AG10803 (cell line): ENCODE results near the gene THSD1.

ENCODE experiments used
- DNase-seq: peaks from one replicate; pipeline ENCODE4 v3.0.0; 2010; ENCODE audit warnings: low read depth
- H3K4me3 ChIP-seq: 2 replicates; pipeline ENCODE4 v1.5.1; 2011; ENCODE audit warnings: mild to moderate bottlenecking, low read length, control low read depth
- TF ChIP-seq, protein P1 (sequence below): conservative IDR thresholded peaks from 2 replicates; pipeline ENCODE4 v1.5.1; 2011; ENCODE audit warnings: mild to moderate bottlenecking, low read length, control low read depth, inconsistent platforms

Gene THSD1, protein sequence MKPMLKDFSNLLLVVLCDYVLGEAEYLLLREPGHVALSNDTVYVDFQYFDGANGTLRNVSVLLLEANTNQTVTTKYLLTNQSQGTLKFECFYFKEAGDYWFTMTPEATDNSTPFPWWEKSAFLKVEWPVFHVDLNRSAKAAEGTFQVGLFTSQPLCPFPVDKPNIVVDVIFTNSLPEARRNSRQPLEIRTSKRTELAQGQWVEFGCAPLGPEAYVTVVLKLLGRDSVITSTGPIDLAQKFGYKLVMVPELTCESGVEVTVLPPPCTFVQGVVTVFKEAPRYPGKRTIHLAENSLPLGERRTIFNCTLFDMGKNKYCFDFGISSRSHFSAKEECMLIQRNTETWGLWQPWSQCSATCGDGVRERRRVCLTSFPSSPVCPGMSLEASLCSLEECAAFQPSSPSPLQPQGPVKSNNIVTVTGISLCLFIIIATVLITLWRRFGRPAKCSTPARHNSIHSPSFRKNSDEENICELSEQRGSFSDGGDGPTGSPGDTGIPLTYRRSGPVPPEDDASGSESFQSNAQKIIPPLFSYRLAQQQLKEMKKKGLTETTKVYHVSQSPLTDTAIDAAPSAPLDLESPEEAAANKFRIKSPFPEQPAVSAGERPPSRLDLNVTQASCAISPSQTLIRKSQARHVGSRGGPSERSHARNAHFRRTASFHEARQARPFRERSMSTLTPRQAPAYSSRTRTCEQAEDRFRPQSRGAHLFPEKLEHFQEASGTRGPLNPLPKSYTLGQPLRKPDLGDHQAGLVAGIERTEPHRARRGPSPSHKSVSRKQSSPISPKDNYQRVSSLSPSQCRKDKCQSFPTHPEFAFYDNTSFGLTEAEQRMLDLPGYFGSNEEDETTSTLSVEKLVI

DNA sequence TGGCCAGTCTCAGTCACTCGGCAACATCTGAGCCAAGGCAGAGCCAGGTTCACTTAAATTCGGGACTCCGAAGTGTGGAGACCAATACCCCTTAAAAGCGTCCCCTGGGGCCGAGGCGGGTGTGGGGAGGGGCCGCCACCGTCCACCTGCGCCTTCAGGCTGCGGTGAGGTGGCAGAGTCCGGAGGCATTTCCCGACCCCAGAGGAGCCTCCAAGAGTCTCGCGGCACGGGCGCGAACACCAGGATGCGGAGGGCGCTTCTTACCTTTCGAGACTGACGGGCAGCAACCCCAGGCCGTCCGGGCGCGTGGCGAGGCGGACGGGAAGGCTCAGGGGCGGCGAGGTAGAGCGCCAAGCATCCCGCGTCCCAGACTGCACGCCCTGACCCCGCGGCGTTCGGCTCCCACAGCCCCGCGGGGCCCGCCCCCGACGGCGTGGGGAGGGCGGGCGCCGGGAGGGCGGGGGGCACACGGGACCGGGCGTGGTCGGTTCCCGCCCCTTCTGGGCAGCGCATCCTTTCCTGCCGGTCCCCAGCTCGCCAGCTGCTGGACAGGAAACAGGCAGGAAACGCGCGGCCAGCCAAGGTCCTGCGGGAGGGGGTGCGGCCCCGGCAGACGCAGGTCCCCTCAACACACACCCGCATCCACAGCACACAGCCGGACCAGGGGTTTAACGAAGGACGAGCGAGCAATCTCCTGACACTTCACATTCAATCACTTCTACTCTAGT lies at the start of gene THSD1:
THSD1 (minus strand) TSS at position 406 of the 728 bp plus-strand sequence. CDS start 3,572 bp downstream, outside the sequence.
- peak; percentile 56 for DNase-seq
- TF ChIP-seq, protein P1, sequence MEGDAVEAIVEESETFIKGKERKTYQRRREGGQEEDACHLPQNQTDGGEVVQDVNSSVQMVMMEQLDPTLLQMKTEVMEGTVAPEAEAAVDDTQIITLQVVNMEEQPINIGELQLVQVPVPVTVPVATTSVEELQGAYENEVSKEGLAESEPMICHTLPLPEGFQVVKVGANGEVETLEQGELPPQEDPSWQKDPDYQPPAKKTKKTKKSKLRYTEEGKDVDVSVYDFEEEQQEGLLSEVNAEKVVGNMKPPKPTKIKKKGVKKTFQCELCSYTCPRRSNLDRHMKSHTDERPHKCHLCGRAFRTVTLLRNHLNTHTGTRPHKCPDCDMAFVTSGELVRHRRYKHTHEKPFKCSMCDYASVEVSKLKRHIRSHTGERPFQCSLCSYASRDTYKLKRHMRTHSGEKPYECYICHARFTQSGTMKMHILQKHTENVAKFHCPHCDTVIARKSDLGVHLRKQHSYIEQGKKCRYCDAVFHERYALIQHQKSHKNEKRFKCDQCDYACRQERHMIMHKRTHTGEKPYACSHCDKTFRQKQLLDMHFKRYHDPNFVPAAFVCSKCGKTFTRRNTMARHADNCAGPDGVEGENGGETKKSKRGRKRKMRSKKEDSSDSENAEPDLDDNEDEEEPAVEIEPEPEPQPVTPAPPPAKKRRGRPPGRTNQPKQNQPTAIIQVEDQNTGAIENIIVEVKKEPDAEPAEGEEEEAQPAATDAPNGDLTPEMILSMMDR: no peak
- H3K4me3 ChIP-seq: peak within 1 kb of the TSS; percentile 80

DNA sequence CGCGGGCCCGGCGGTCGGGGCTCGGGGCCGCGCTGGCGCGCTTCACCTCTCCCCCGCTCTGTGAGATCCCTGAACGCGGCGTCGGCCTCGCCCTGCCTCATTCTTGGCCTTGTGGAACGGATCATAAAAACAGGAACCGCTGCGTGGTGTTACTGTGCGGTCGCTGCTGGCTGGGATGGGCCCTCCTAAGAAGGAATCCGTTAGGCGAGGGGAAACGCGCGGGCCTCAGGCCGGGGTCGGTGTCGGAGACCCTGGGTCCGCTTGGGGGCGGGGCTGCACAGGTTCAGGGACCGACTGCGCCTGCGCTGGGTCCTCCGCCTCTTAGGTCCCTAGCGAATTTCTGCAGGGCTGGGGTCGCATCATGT lies 49.7 kb upstream of the THSD1 start:
- DNase-seq: peak; percentile 41
- H3K4me3 ChIP-seq: peak overlapping the region; percentile 94
- TF ChIP-seq, protein P1: no peak

DNA sequence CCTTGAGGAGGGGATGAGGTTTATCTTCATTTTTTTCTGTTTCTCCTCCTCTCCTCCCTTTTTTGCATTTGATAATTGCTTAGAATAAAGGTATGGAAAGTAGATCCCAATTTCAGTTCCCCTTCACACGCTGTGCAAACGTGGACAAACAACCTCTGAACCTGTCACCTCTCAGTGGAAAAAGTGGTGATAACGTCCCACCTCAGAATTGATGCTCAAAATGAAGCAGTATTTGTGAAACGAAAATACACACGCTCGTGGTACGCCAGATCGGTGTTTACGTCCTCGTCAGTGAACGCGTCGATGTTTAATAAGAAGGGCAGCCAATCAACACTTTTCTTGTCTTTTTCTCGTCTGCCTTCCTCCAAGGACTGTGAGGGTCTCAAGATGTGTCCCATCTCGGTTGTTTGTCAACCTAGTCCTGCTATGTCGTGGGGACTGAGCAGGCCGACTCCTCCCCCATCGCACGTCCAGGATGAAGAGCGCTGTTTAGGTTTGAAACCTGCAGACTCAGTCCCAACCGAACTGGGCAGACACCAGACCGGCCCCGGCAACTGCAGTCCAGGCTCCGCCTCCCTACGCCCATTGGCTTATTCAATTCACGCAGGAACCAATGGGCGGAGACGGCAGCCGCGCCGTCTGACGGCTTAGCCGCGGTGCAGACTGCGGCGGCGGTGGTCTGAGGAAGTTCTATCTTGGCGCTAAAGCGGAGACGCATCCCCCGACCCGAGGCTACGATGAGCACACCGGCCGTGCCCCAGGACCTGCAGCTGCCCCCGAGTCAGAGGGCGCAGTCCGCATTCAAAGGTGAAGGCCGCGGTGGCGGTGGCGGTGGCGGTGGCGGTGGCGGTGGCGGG lies 49.1 kb upstream of the THSD1 start, which contains the start of gene CKAP2:
CKAP2 (plus strand) TSS at position 659 of the 857 bp plus-strand sequence; CDS start at position 738, 79 bp downstream.
- peak; percentile 88 for DNase-seq
- TF ChIP-seq, protein P1: no peak
- H3K4me3 ChIP-seq: peak within 1 kb of the TSS; percentile 94

DNA sequence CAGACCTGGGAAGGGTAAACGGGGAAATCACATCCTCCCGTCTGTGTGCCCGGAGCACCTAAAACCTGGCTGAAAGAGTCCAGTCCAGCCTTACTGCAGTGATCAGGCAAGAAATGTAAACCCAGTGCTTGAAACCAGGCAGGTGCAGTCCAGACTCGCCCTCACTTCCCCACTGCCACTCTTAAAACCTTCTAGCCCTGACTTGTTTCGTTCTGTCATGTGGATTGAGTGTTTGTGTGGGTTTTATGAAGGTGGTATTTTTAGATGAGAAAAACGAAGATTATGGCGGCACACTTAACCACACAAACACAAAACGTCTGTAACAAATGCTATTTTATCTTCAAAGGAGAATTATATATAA lies 48.5 kb upstream of the THSD1 start:
- TF ChIP-seq, protein P1: no peak
- DNase-seq: no peak
- H3K4me3 ChIP-seq: peak overlapping the region; percentile 94

DNA sequence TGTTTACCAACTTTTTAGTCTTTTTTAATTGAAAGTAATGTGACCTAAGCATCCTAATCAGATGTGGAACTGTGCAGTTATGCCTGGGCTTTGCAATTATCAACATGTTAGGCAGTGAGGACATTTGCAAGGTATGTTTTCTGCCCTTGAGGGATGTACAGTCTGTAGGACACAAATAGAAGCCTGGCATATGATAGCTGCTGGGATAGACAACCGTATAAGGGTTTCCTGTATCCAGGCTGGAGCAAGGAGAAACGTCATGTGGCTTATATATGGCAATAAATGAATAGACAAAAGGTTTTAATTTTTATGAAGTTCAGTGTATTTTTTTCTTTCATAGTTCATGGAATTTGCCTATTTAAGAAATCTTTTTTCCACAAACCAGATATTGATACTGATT lies 46.5 kb upstream of the THSD1 start:
- TF ChIP-seq, protein P1: no peak
- no peak overlapping the region for H3K4me3 ChIP-seq
- DNase-seq: no peak

DNA sequence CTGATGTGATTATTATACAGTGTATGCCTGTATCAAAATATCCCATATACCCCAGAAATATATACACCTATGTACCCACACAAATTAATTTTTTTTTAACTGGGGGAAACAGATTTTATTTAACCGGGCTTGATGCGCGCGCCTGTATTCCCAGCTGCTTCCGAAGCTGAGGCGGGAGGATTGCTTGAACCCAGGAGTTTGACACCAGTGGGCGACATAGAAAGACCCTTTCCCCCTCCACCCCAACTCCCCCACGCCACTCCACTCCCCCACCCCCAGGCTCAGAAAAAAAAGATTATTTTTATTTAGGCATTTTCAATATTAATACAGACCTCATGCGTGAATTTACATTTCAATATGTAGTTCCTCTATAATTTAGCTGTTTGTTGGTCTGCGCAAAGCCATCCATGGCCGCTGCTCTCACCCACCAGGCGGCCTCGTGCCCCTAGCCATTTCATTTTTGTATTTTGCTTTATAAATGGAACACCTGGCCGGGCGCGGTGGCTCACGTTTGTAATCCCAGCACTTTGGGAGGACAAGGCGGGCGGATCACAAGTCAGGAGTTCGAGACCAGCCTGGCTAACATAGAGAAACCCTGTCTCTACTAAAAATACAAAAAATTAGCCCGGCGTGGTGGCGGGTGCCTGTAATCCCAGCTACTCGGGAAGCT lies 45.3 kb upstream of the THSD1 start:
- TF ChIP-seq, protein P1: no peak
- H3K4me3 ChIP-seq: no peak overlapping the region
- DNase-seq: no peak
